HG03196 (cell line): ENCODE data around the gene NDC80.
"Not testable (repeated sequence)": the region's sequence is repeated elsewhere in the genome, so short reads cannot be mapped to it uniquely, and the experiment has no call there.

Experiments used
- ATAC-seq: cut with Tn5 transposase; IDR thresholded peaks from one replicate; pipeline ENCODE4 v1.9.1; 2021; ENCODE audit not compliant: unreplicated experiment

The NDC80 gene

GRCh38 chr18:2617401-2617998 is 46.1 kb downstream of the NDC80 start:
- no peak for ATAC-seq

DNA sequence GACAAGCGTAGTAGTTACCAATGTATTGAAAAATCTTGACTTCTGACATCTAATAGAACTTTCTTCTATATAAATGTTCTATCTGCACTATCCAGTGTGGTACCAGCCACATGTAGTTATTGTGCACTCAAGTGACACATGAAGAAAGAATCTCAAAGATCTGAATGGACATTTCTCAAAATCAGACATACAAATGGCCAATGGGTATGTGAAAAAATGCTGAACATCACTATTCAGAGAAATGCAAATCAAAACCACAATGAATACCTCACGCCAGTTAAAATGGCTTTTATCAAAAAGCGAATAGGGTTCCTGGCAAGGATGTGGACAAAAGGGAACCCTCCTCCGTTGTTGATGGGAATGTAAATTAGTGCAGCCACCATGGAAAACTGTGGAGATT is 46.7 kb downstream of the NDC80 start:
- no peak for ATAC-seq

GRCh38 chr18:2625217-2625616 is 53.9 kb downstream of the NDC80 start:
- no peak for ATAC-seq

- ATAC-seq, result peak; percentile 84
These were observed 56.5 kb downstream of the NDC80 start for GRCh38 chr18:2627821-2628276.

GRCh38 chr18:2629003-2629402 is 57.6 kb downstream of the NDC80 start:
- no peak for ATAC-seq

- no peak for ATAC-seq
These were observed 64.2 kb downstream of the NDC80 start for GRCh38 chr18:2635586-2635985.

GRCh38 chr18:2636126-2636631 is 64.8 kb downstream of the NDC80 start:
- peak; percentile 10 for ATAC-seq

DNA sequence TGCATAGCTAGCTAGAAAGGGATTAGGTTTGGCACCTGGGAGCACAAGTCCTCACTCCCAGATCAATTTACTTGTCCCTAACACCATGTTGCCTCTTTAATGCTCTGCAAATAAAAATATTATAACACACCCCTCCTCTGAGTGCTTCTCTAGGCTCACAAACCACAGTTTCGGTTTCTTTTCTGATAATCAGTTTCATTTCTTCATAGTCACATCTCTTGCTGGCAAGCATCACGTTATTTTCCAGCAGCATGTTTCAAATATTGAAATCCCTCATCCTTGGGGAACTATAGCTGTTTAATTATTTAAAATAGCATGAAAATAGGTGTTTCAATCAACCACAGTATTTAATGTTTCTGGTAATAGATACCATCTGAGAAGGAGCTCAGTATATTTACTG is 70.3 kb downstream of the NDC80 start:
- ATAC-seq, result peak; percentile 70

DNA sequence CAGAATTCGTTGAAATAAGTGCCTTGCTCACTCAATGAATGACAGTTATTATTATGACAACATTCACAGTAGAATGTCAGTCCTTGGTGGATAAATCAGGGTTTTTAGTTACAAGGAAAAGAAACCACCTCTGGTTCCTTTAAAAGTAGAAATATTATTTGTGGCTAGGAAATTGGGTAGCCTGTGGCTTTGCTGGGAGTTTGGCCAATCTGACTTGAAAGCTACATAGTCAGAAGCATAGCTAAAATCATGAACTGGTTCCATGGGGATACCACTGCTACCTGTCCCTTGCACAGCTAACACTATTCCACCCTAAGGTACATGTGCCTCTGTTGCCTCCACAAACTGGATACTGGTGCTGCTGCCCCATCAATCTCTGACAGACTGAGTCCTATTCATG is 71.4 kb downstream of the NDC80 start:
- no peak for ATAC-seq

DNA sequence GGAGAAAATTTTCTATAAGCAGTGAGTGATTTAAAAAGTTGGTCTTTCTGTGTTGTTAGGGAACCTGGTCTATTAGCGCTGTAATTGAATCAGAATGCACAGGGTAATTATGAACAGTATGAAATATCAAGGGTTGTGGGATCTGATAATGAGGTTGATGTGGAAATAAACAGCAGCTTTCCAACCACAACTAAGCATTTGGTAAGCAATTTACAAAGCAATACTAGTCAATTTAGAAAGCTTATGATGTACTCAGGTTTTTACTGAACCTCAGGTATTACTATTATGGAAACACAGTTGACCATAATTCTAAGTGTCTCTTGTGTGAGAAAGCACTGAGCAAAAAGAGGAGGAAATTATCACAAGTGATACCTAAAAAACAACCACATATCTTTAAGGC is 73.2 kb downstream of the NDC80 start:
- no peak for ATAC-seq

- ATAC-seq, result no peak
These were observed 80.6 kb downstream of the NDC80 start for GRCh38 chr18:2651981-2652380.

DNA sequence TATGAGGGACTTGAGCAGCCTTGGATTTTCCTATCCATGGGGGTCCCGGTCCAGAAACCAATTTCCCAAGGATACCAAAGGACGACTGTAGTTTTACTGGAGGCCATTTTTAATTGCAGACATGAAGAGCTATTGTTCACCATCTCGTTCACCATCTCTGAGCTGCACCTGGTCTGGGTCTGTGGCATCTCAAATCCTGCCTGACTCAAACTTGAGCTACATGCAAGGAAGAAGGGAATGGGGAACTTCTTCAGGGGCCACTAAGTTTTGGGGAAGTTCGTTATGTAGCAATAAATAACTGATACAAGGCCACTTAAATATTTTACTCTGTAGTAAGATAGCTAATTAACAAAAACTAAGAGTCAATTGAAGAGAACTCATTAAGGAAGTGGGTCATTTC is 82.1 kb downstream of the NDC80 start:
- no peak for ATAC-seq

DNA sequence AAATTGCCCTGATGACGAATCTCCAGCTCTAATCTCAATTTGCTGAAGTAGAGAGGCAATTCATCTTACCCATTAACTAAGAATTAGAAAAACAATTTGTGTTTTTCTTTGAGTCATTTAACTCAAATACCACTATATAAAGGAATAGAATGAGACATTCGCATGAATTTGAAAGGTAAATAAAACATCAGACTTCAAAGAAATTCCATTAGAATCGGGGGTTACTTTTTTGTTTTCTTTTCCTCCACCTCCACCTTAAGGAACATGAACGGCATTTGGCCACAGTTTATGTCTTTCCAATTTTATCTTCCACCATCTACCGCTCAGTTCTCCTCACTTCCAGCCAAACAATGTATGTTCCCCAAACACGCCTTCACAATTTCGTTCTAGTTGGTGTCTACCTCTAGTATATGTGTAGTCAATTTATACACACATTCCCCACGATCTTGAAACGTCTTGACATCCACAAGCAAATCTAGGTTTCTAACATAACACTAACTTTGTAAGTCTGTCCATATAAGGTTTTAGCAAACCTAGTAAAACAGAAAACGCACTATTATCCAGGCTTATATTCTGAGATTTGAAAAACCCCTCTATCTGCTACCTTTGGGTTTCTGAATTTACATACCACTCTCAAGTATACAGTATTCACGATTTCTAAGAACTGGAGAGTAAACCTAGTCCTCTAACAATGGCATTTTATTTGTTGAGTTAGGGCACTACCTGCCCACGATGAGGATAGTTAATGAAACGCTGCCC is 83.0 kb downstream of the NDC80 start:
- no peak for ATAC-seq

- ATAC-seq, result peak; percentile 32
These were observed 83.5 kb downstream of the NDC80 start for GRCh38 chr18:2654928-2655177.

DNA sequence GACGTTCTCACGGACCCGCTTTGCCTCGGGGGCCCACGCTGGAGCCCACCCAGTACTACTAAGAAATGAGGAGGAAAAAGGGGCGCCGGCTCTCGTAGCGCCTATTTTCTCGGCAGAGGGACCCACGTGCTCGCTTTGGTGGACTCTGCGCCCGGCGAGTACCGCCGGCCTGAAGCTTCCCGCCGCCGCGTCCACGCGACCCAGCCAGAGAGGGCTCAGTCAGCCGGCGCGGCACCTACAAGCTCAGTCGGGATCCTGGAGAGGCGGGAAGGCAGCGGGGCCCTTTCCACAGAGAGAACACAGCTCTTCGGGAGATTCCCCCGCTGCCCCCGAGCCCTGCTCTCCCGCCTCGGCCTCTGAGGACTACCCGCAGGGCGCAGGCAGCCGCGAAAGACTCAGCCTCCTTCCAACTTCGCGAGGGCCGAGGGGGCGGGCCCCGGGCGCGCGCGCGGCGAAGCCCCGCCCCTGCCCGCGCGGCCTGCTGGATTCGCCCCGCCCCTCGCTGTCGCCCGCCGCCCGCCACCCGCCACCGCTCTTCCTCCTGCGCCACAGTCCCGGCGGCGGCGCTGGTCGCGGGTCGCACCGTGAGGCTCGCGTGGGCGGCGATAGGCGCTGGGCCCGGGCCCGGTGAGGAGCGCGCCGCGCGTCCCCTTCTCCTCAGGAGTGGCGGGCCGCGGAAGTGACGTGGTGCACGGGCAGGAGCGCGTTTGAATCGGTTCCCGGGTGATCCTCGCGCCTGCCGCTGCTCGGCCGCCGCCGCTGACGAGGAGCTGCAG is 84.0 kb downstream of the NDC80 start, which contains the start of gene SMCHD1:
TSS of gene SMCHD1 (plus strand) at position 549 of the 776 bp plus-strand sequence. CDS start 350 bp downstream, outside the sequence.
- peak; percentile 73 for ATAC-seq

DNA sequence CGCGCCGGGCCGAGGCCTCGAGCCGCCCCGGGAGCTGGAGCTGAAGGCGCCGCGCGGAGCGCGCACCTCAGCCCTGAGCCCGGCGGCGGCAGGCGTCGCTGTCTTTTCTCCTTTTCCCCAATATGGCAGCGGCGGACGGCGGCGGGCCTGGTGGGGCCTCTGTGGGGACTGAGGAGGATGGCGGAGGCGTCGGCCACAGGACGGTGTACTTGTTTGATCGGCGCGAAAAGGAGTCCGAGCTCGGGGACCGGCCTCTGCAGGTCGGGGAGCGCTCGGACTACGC is 84.5 kb downstream of the NDC80 start:
- peak; percentile 18 for ATAC-seq

- peak; percentile 9 for ATAC-seq
These were observed 85.1 kb downstream of the NDC80 start for GRCh38 chr18:2656237-2656980.

DNA sequence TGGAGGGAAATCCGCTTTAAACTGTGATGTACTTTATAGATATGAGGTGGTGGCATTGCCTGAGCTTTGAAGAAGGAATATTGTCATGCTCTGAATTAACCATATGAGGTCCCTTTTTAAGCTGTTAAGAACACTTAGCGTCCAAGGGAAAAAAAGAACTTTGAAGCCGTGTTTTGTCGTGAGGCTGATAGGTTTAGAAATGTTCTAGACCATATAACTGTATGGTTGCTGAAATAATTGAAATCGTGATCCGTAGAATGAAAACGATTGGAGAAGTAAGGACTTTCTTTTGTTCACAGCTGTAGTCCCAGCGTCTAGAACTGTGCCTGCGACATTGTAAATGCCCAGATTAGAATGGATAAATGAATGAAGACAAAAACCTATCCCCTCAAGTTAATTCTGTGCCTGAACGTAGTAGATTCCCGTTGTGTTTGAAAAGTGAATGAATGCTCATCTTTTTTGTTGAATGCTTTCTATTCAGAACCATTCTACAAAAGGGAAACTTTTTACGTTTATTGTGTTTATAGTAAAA is 85.7 kb downstream of the NDC80 start:
- no peak for ATAC-seq

DNA sequence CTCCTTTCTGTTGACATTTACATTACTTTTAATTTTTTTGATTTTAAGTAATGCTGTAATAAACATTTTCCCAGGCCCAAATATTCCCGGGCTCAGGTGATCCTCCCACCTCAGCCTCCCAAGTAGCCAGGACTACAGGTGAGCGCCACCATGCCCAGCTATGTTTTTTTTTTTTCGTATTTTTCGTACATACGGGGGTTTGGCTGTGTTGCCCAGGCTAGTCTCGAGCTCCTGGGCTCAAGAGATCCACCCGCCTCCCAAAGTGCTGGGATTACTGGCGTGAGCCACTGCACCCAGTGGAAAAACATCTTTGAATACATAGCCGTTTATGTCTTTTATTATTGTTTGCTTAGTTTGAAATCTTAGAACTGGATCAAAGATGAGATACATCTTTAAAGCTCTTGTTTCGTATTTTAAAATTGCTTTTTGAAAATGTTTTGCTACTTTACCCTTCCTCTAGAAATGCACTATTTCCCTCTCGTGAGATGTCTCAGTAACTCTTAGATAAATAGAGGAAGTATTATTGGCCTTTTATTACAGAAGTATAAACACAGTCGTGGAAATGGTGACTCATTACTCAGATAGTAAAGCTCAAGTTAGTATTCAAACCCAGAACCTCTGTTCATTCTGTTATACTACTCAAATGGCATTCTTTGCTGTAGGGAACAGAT is 86.6 kb downstream of the NDC80 start:
- no peak for ATAC-seq

DNA sequence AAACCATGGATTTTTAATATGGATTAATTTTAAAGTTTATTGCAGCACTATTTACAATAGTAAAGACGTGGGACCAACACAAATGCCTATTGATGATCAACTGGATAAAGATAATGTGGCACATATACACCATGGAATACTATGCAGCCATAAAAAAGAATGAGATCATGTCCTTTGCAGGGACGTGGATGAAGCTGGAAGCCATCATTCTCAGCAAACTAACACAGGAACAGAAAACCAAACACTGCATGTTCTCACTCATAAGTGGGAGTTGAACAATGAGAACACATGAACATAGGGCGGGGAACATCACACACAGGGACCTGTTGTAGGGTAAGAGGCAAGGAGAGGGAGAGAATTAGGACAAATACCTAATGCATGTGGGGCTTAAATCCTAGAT is 89.5 kb downstream of the NDC80 start:
- ATAC-seq, result not testable (repeated sequence)

DNA sequence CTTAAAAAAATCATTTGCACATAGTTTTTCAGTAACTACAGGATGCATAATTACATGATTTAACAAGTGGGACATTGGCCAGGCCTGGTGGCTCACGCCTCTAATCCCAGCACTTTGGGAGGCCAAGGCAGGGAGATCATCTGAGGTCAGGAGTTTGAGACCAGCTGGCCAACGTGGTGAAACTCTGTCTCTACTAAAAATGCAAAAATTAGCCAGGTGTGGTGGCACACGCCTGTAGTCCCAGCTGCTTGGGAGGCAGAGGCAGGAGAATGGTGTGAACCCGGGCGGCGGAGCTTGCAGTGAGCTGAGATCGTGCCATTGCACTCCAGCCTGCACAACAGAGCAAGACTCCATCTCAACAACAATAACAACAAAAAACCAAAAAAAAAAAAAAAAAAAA is 90.9 kb downstream of the NDC80 start:
- not testable (repeated sequence) for ATAC-seq
